ENCODE measurements around the gene MS4A18.

- TF ChIP-seq CTCF (IDR thresholded peaks at IDR 0.05) (no peak), POLR2A (IDR thresholded peaks at IDR 0.05) (no peak), EP300 (IDR thresholded peaks at IDR 0.05) (no peak)
Measured at GRCh38 chr11:60718524-60719316, 5.8 kb upstream of the MS4A18 start.
